GM12875 (cell line): Measurements from ENCODE around the gene WEE1.

Experiments
- H3K4me3 ChIP-seq: one replicate; pipeline ENCODE4 v1.5.1; 2011; ENCODE audit warnings: low read depth, low read length, control low read depth
- TF ChIP-seq, protein P1 (sequence below): IDR thresholded peaks from 2 replicates; pipeline ENCODE4 v1.5.1; 2011; ENCODE audit warnings: low read depth, mild to moderate bottlenecking, control low read depth, inconsistent platforms, low read length, moderate library complexity, borderline replicate concordance; ENCODE audit not compliant: insufficient read depth

Gene WEE1

DNA sequence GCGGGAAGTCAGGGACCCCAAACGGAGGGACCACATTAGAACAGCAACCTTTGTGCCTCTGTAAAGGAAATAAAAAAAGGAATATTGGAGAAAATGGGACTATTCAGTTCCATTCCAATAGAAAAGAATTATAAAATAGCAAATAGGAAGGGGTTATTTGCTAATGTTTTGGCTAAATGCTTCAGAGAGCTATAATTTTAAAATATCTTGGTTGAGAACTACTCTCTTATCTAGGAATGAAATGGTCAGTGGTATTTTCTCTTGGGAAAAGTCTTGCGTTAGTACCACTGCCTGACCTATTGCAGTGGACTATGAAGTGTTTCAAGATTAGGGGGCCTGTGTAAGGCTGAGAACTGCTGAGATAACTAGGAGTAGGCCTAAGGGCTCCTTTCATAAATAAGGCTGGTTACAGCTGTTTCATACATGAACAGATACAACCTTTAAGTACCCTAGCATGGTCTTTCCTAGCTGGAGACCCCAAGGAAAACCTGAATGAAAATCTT is 6.9 kb upstream of the WEE1 start:
- no peak overlapping the region for H3K4me3 ChIP-seq
- TF ChIP-seq, protein P1, sequence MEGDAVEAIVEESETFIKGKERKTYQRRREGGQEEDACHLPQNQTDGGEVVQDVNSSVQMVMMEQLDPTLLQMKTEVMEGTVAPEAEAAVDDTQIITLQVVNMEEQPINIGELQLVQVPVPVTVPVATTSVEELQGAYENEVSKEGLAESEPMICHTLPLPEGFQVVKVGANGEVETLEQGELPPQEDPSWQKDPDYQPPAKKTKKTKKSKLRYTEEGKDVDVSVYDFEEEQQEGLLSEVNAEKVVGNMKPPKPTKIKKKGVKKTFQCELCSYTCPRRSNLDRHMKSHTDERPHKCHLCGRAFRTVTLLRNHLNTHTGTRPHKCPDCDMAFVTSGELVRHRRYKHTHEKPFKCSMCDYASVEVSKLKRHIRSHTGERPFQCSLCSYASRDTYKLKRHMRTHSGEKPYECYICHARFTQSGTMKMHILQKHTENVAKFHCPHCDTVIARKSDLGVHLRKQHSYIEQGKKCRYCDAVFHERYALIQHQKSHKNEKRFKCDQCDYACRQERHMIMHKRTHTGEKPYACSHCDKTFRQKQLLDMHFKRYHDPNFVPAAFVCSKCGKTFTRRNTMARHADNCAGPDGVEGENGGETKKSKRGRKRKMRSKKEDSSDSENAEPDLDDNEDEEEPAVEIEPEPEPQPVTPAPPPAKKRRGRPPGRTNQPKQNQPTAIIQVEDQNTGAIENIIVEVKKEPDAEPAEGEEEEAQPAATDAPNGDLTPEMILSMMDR: no peak

DNA sequence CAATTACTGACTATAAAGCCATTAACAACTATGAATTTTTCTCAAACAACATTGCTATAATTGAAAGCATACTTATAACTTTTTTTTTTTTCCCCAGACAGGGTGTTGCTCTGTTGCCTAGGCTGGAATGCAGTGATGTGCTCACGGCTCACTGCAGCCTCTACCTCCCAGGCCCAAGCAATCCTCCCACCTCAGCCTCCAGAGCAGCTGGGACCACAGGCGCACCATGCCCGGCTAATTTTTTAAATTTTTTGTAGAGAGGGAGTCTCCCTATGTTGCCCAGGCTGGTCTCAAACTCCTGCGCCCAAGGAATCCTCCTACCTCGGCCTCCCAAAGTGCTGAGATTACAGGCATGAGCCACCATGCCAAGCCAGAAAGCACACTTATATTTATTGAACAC is 6.1 kb upstream of the WEE1 start:
- H3K4me3 ChIP-seq: no peak overlapping the region
- TF ChIP-seq, protein P1: no peak

DNA sequence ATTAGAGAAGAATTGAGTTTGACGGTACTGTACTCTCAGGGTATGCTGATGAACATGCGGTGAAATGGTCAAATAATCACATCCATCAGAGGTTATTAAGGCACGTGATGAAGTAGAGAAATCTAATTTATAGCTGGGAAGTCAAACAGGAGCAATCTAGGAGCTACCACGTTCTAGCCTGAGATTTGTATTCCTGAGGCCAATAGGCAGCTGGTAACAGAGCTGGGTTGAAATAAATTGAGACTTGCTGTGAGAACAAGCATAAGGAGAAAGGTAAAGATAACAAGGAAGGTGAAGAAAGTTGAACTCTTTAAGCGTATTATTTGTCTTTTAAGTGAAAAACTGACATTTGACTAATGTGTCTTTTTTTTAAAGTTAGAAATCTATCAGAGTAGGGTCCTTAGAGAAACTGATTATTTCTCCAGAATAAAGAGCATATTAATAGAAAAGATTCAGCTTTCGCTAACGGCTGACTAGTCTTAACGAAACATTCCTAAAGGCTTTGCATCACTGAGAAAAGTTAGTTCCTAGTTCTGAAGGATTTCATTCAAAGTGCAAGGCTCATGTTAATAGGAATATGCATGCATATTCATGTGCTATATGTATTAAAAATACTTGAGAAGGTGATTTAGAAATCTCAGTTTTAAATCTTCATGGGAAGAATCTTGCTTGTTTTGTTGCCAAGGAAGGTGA is 5.2 kb upstream of the WEE1 start:
- TF ChIP-seq, protein P1: no peak
- no peak overlapping the region for H3K4me3 ChIP-seq

DNA sequence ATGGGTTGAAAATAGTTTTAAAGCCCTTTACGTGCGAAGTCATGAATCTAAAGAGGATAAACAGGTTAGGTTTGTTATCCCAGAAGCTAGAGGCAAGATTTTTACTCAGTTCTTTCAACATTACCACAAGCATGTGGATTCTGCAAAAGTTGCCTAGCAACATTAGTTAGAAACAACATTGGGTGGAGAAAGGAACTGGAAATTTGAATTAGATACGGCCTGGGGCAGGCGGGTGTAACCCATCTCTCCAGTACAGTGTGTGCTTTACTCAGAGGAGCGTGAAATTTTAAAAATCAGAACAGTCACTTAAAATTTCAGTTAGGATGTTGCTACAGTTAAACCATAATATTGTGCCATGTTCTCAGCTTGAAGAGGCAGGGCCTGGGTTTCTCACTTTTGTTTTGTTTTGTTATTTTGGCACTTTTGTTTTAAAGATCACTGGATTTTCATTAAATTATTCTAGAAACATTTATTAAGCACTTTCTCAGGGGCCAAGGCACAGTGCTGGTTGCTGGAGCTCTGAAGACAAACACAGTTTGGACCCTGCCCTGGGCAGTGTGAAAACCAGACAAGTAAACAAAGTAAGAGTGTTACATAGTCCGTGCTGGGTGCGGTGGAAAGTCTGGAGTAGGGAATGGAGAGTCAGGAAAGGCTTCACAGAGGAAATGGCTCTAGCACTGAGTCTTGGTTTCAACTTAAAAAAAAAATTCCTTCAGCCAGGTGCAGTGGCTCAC is 4.4 kb upstream of the WEE1 start:
- TF ChIP-seq, protein P1: no peak
- H3K4me3 ChIP-seq: no peak overlapping the region

DNA sequence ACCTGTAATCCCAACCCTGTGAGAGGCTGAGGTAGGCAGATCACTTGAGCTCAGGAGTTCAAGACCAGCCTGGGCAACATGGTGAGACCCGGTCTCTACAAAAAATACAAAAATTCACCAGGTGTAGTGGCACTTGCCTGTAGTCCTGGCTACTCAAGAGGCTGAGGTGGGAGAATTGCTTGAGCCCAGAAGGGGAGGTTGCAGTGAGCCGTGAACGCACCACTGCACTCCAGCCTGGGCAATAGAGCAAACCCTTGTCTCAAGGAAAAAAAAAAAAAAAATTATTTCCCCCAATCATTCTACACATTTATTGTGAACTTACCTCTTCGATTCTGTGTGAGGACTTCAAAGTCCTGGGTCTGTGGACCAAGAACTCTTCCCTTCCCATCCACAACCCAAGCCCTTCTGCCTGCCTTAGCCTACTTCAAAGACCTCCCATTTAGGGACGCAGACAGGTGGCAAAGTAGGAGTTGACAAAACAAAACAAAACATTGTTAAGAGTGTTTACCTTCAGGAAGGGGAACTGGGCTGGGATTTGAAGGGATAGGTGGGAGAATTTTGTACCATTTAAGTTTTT is 3.8 kb upstream of the WEE1 start:
- no peak overlapping the region for H3K4me3 ChIP-seq

DNA sequence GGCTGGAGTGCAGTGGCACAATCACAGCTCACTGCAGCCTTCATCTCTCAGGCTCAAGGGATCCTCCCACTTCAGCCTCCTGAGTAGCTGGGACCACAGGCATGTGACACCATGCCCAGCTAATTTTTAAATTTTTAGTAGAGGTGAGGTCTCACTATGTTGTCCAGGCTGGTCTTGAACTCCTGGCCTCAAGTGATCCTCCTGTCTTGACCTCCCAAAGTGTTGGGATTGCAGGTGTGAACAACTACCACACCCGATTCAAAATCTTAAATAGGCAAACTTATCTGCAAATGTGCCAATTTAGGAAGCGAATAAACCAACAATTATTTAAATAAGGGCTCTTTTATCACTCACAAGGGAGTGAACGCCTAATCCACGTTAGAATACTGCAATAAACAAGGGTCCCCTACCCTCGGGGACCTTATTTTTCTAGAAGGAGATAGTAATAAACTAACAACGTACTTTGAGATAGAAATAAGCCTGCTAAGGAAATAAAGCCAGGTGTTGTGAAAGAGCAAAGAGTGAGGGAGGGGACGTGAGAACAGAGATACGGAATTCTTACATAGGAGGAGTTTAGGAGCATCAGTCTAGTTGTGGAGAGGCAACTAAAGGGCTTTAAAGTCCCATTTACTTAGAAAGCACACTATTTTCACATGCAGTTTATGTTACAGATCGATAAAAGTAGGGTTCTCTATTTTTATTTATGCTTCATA is 3.0 kb upstream of the WEE1 start:
- no peak overlapping the region for H3K4me3 ChIP-seq
- TF ChIP-seq, protein P1: no peak

More for the DNA sequence above, 3.8 kb upstream of the WEE1 start:
- TF ChIP-seq, protein P1: no peak
